GM12891 (cell line): ENCODE measurements around the gene KIF22.

ENCODE experiments used
- POLR2A ChIP-seq: IDR thresholded peaks from 2 replicates; pipeline ENCODE4 v1.6.1; 2011; ENCODE audit warnings: low read depth, low read length, control low read depth
- TAF1 ChIP-seq: IDR thresholded peaks from 2 replicates; pipeline ENCODE4 v1.6.1; 2011; ENCODE audit warnings: low read depth, low read length, control low read depth

DNA sequence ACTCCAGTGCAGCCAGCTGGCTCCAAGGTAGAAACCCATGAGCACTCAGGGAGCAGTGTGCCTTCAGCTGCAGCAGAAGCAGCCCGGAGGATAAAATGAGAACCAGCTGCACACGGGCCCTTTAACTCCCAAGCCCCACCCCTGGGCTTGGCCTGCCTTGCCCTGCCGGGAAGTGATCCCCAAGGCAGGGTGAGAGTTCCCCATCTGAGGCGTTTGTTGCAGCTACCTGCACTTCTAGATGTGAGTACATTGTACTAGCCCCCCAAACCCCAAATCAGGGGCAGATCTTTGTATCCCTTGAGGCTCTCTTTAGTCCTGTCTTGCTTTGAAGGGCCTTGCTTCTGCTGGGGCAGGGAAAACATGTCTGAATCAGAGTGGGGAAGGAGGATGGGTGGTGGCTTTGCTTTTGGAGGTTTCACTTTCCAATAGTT is 29.7 kb downstream of the KIF22 start, which contains the start of gene MVP:
- 0 out of 2 replicates have a peak, but pooled peaks have one; percentile 51 for TF ChIP-seq POLR2A
- no peak for TF ChIP-seq TAF1
